HG03342 (cell line): ENCODE results near the gene PTH1R.
A peak's percentile ranks its signal among the peaks of the same experiment; 100 is the strongest.
"Not testable (repeated sequence)": the region's sequence is repeated elsewhere in the genome, so short reads cannot be mapped to it uniquely, and the experiment has no call there.

Experiments
- ATAC-seq: cut with Tn5 transposase; IDR thresholded peaks from one replicate; pipeline ENCODE4 v1.9.1; 2021; ENCODE audit warnings: mild to moderate bottlenecking, moderate library complexity; ENCODE audit not compliant: unreplicated experiment

PTH1R gene

DNA sequence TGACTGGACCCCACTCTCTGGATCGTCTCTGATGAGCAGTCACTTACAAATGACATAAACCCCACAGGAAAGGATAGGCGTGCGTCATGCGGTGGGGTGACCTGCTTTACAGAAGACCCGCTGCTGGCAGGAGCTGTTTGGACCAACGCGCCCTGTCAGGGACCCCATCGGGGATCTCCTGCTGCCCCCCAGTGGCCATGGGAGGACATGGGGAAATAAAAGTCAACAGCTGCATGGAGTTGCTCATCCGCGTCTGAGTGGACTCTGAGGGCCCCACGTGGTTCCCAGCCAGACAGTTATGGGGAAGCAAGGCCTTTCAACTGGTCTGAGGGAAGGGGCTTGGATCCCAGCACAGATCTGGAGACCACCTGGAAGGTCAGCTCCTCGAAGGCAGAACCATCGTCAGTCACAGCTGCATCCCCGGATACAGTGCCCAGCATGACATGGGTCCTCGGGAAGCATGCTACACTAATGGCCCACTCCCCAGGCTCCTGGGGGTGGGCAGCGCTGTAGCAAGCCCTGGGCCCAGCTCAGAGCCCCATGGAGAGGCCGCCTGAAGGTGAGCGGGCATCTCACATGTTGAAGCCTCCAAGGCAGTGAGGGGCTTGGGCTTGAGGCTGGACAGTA lies 32.1 kb downstream of the PTH1R start:
- ATAC-seq, result peak; percentile 65

DNA sequence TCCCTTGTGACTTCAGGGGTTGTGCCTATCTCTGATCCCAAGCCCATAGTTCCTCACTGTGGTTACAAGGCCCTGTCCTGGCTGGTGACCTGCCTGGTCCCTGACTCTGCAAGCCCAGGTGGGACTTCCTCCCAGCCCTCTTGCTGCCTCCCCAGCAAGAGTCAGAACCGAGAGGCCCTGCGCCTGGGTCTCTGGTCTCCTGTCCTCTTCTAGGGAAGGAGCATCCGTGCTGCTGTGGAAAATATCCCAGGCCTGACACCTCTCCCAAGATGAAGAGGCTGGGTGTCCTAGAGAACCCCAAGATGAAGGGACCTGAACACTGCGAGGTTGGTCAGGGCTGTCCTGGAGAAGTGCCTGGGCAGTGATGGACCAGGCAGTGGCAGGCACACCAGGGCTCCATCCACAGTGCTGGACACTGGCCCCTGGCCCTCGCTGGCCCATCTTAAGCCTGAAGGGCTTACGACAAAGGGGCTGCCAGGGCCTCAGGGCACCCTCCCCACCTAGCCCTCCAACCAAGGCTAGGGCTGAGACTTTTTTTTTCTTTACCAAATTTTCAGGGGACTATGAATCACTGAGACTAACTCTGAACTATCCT lies 32.7 kb downstream of the PTH1R start:
- ATAC-seq, result no peak

- not testable (repeated sequence) for ATAC-seq
Observed at GRCh38 chr3:46910914-46911313, 33.4 kb downstream of the PTH1R start.

DNA sequence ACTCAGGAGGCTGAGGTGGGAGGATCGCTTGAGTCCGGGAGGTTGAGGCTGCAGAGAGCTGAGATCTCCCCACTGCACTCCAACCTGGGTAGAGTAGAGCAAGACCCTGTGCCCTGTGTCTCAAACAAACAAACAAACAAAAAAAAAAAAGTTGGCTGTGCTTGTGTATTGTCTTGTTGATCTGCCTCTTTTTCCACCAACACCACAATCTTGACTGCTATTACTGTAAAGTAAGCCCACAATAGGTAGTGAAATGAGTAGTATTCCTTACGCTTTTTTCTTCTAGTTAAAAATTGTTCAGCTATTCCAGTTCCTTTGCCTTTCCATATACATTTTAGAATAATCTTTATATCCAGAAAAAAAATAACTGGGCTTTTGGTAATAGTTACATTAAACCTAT lies 35.5 kb downstream of the PTH1R start:
- ATAC-seq, result no peak

GRCh38 chr3:46913644-46914043 lies 36.1 kb downstream of the PTH1R start:
- no peak for ATAC-seq

DNA sequence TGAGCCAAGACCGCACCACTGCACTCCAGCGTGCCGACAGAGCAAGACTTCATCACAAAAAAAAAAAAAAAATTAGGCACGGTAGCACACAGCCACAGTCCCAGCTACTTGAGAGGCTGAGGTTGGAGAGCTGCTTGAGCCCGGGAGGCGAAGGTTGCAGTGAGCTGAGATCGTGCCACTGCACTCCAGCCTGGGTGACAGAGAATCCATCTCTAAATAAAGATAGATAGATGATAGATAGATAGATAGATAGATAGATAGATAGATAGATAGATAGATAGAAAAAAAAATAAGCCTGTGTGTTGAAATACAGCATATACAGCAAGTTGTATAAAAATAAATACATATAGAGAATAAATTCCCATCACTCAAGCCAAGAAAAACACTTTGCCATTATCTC lies 37.3 kb downstream of the PTH1R start:
- no peak for ATAC-seq

DNA sequence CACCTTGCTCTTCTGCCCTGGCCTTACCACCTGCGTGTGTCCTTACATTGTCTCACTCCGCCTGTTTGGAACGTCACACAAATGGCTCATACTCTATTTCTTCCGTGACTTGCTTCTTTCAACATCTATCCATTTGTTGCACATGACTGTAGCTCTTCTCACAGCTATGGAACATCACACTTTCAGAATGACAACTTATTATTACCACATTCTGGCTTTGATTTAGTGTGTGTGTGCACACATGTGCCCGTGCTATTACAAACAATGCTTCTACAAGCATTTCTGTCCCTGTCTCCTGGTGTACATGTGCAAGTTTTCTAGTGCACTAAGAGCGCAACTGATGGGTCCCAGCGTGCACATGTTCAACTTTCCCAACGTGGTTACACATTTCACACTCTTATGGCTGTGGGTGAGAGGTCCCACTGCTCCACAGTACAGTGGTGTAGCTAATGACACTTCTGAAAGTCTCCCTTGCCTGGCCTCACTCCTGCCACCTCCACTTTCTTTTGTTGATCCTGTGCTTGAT lies 37.8 kb downstream of the PTH1R start:
- no peak for ATAC-seq

DNA sequence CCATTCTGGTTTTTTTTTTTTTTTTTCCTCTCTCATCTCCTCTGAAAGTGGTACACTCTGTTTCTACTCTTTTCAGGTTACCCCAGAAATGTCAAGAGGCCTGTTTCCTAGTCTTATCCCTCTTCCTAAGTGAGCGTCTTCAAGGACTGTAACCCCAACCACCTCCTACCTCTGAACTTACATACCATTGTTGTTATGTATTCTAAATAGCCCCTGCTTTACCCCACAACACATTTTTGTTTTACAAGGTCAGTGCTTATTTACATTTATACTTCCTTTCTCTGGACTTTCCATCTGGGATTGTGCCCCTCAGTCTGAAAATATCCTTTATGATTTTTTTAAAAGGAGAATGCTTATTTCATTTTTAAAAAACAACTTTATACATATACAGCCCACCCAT lies 38.8 kb downstream of the PTH1R start:
- no peak for ATAC-seq

DNA sequence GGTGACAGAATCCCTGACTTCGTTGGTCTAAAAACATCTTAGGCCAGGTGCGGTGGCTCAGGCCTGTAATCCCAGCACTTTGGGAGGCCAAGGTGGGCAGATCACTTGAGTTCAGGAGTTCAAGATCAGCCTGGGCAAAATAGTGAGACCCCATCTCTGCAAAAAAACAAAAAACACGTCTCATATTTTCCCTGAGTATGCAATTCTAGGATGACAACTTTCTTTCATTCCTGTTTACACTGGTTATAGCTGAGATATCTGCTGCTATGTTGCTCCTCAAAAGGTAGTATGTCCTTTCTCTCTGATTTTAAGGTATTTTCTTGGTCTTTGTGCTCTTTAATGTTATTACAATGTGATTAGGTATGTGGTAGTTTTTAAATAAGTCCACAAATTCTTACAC lies 39.3 kb downstream of the PTH1R start:
- no peak for ATAC-seq

- no peak for ATAC-seq
Observed at GRCh38 chr3:46917257-46917656, 39.7 kb downstream of the PTH1R start.

DNA sequence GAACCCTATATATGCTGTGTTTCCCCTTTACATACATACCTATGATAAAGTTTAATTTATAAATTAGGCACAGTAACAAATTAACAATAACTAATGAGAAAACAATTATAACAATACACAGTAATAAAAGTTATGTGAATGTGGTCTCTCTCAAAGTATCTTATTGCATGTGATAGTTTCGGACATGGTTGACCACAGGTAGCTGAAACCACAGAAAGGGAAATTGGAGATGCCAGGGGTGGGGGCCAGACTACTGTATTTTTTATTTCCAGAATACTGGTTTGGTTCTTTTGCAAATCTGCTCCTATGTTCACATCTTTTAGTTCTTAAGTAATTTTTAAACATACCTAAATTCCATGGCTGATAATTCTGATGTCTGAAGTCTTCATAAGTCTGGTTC lies 40.7 kb downstream of the PTH1R start:
- no peak for ATAC-seq

DNA sequence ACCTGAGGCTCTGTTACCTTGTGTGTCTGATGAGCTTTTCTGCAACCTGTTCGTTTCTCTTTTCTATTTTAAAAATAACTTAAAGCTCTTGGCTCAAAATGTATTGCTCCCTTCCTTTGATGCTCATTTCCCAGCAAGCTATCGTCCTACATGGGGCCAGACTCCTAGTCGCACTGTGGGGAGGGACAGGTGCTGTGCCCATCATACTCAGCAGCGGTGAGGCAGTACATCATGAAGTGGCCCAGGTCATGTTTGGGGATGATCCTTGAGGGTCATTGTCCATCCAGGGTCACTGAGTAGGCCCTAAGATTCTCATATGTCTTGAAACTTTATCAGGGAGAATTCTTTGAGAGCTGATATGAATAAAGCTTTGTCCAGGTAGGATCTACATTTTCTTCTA lies 41.1 kb downstream of the PTH1R start:
- ATAC-seq, result no peak

DNA sequence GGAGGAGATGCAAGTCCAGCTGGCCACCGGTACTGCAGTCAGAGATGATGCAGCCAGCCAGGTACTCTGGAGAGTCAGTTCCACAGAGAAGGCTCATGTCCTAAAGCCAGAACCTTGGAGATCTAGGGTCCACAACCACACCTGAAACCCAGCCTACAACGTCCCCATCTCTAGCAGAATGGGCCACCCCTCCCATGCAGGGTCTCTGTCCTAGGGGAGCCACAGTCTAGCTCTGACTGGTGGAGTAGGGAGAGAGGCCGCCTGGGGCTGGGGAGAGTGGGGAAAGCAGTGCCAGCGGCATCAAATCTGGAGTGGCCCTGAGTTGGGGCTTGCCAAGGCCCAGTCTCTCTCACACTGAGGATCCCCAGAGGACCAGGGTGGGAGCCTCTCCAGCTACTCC lies 43.5 kb downstream of the PTH1R start:
- ATAC-seq, result no peak

DNA sequence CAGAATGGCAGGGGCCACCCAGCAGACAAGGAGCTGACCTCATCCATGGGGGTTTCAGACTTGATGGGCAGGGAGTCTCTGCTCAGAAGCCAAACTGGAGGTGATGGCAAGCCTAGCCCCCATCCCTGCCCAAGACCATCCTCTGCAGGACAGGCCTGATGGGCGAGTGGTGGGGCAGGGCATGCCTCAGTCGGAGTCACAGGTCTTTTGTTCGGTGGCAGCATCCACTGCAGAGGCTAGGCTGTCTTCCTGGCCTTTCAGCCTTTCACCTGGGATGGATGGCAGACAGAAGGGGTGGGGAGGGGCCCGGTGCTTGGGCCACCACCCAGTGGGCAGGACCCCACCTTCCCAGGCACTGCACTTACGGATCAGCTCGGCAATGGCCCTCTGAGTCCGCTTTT lies 44.4 kb downstream of the PTH1R start:
- ATAC-seq, result no peak

DNA sequence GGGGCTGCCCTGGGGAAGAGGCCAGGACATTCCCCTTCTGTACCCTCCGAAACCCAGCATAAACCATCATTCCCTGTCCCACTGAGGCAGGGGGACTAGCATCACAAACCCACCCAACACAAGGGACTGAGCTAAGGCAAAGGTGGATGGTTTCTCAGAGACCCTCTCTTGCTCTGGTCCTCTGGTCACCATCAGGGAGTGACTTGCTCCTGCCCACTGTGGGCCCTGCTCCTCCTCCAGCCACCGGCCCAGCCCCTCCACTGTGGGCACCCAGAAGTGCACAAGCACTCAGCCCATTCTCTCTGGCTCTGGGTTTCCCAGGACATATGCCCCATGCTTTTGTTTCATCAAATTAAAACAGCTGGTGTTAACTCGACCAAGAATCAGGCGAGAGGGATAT lies 44.9 kb downstream of the PTH1R start:
- ATAC-seq, result no peak

GRCh38 chr3:46922871-46923558 lies 45.5 kb downstream of the PTH1R start:
- ATAC-seq, result no peak

DNA sequence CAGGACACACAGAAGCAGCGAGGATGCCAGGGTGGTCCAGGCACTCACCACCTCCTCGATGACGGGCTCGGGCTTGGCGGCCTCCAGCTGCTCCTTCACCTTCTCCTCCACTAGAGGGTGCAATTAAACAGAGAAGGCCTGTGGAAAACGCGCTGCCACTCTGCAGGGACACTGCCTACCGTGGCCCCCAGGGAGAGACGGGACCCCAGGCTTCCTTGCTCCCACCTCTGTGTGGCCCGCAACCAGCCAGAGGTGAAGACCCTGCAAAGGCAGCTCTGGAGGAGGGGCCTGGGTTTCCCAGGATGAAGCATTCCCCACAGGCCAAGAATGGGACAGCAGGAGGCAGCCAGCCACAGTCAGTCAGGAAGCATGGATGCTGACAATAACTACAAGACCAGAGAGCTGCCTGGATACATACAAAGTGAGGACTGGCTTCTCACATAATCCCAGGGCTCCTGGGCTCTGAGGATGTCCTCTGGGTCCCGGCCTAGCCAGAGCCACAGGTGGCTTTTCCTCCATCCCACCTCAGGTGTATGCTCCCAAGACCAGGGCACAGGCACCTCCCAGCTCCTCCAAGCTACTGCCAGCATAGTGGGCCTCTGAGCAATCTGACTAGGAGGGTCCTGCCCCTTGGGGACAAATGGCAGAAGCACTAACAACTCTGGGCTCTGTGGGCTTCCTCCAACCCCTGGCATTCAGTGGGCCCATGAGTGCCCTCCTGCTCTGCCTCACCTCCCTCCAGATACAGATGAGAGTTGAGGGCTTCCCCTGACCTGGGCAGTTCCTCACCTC lies 46.2 kb downstream of the PTH1R start:
- ATAC-seq, result no peak

DNA sequence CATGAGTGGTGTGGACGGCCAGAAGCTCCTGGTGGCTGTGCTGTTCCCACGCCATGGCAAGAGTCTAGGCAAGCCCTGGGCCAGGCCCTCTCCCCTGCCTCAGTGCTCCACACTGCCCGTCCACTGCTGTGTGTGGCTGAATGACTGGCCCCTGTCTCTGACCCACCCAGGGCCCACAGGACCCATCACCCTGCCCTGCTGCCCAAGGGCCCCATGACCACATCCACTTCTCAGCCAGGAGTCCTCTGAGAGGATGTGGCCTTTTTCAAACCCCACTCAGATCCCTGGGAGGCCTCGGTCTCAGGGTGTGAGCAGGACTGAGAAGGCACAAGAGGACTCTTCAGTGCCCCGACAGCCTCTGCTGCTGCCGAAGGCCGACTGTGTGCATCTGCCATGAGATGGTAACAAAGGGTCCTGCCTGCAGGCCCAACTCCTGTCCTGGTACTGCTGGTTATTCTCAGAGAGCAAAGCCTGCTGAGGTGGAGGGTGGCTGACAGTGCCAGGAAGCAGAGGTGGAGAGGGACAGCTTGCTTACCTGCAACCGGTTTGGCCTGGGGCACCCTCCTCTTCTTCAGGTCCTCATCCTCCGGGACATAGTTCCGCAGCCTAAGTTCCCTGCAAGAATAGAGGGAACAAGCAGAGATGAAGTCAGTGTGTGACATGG lies 47.5 kb downstream of the PTH1R start:
- no peak for ATAC-seq

GRCh38 chr3:46925585-46925934 lies 48.0 kb downstream of the PTH1R start:
- no peak for ATAC-seq

- ATAC-seq, result no peak
Observed at GRCh38 chr3:46926039-46926438, 48.5 kb downstream of the PTH1R start.

GRCh38 chr3:46926447-46926846 lies 48.9 kb downstream of the PTH1R start:
- ATAC-seq, result no peak
